IMR-90 (cell line): ENCODE data around the gene STKLD1. TPM values are rescaled to one million over a fixed set of nuclear protein-coding genes. Genes with fewer than 3 reads are reported as not detected.

Source experiments
- ATAC-seq: fragments of 200-7000 bp; cut with Tn5 transposase; 2 replicates; pipeline ENCODE4 v1.9.1; 2020; ENCODE audit warnings: low read depth, mild to moderate bottlenecking, moderate library complexity
- BruUV-seq: library from RNA; stranded (reverse); fragments of 400-500 nt; replicated peaks from 2 replicates; lab custom pipeline; 2021; lab: Mats Ljungman, UMichigan
- CTCF ChIA-PET: fragments of 300-600 bp; formaldehyde crosslinking; extraction: SDS; loops from one replicate; lab custom pipeline; 2021; ENCODE audit warnings: antibody characterized with exemption; lab: Yijun Ruan, JAX
- POLR2A ChIA-PET: fragments of 300-600 bp; sonication (Branson Sonifier 250); formaldehyde crosslinking; loops from one replicate; lab custom pipeline; 2022; ENCODE audit warnings: antibody characterized with exemption; ENCODE audit not compliant: unreplicated experiment; lab: Charles Lee
- DNase-seq: peaks from one replicate; pipeline ENCODE4 v3.0.0; 2013
- H2AFZ ChIP-seq: replicated peaks from 2 replicates; pipeline ENCODE3; 2013; ENCODE audit warnings: low read length, mild to moderate bottlenecking; ENCODE audit not compliant: poor library complexity
- H2AK5ac ChIP-seq: 2 replicates; pipeline ENCODE4 v1.6.1; 2013; ENCODE audit warnings: low read depth, low read length, inconsistent platforms
- H2AK9ac ChIP-seq: replicated peaks from 2 replicates; pipeline ENCODE3; 2013; ENCODE audit warnings: mild to moderate bottlenecking, low read depth, low read length, moderate library complexity; ENCODE audit not compliant: poor library complexity
- H2BK120ac ChIP-seq: 2 replicates; pipeline ENCODE4 v1.6.1; 2013; ENCODE audit warnings: low read depth, low read length, inconsistent platforms
- H2BK15ac ChIP-seq: 3 replicates; pipeline ENCODE4 v1.6.1; 2013; ENCODE audit warnings: low read depth, low read length, inconsistent platforms
- H2BK20ac ChIP-seq: 2 replicates; pipeline ENCODE4 v1.6.1; 2013; ENCODE audit warnings: low read depth, mild to moderate bottlenecking, inconsistent platforms, low read length, moderate library complexity
- H2BK5ac ChIP-seq: 2 replicates; pipeline ENCODE4 v1.6.1; 2013; ENCODE audit warnings: mild to moderate bottlenecking, low read depth, low read length, inconsistent platforms; ENCODE audit not compliant: poor library complexity, severe bottlenecking
- H3K14ac ChIP-seq: replicated peaks from 2 replicates; pipeline ENCODE4 v1.6.1; 2013; ENCODE audit warnings: low read depth, low read length, inconsistent platforms
- H3K18ac ChIP-seq: 2 replicates; pipeline ENCODE4 v1.6.1; 2013; ENCODE audit warnings: low read depth, low read length, control low read depth
- H3K23ac ChIP-seq: 2 replicates; pipeline ENCODE4 v1.6.1; 2013; ENCODE audit warnings: low read depth, low read length, inconsistent platforms
- H3K27ac ChIP-seq: 2 replicates; pipeline ENCODE4 v1.5.1; 2013; ENCODE audit warnings: mild to moderate bottlenecking, control low read depth, low read length; ENCODE audit not compliant: insufficient read depth
- H3K27me3 ChIP-seq: 2 replicates; pipeline ENCODE4 v1.6.1; 2013; ENCODE audit warnings: low read length; ENCODE audit not compliant: control insufficient read depth, insufficient read depth
- H3K36me3 ChIP-seq: 2 replicates; pipeline ENCODE4 v1.6.1; 2013; ENCODE audit warnings: low read length, mixed read lengths; ENCODE audit not compliant: control insufficient read depth, insufficient read depth
- H3K4ac ChIP-seq: 2 replicates; pipeline ENCODE4 v1.6.1; 2013; ENCODE audit warnings: low read depth, low read length, inconsistent platforms
- H3K4me1 ChIP-seq: 2 replicates; pipeline ENCODE4 v1.6.1; 2013; ENCODE audit warnings: low read length, mixed read lengths; ENCODE audit not compliant: control insufficient read depth, insufficient read depth
- H3K4me2 ChIP-seq: 2 replicates; pipeline ENCODE4 v1.6.1; 2013; ENCODE audit warnings: low read depth, mild to moderate bottlenecking, control low read depth, low read length, moderate library complexity
- H3K4me3 ChIP-seq: 2 replicates; pipeline ENCODE4 v1.5.1; 2013; ENCODE audit warnings: low read depth, mild to moderate bottlenecking, control low read depth, low read length, moderate library complexity; ENCODE audit not compliant: insufficient read depth
- H3K56ac ChIP-seq: 2 replicates; pipeline ENCODE4 v1.6.1; 2013; ENCODE audit warnings: low read length, inconsistent platforms; ENCODE audit not compliant: insufficient read depth; ENCODE audit errors: extremely low read depth
- H3K79me1 ChIP-seq, 2 experiments: 2 replicates each; pipeline ENCODE4 v1.6.1; 2013; ENCODE audit warnings: low read length in 2 of 2, inconsistent platforms in 1 of 2, low read depth in 1 of 2
- H3K9ac ChIP-seq: 2 replicates; pipeline ENCODE4 v1.6.1; 2013; ENCODE audit warnings: low read depth, low read length, control low read depth
- H3K9me1 ChIP-seq: 2 replicates; pipeline ENCODE4 v1.6.1; 2013; ENCODE audit warnings: low read length, inconsistent platforms; ENCODE audit not compliant: insufficient read depth
- H3K9me3 ChIP-seq: 2 replicates; pipeline ENCODE4 v1.6.1; 2013; ENCODE audit warnings: low read length; ENCODE audit not compliant: control insufficient read depth, insufficient read depth
- H4K20me1 ChIP-seq: 2 replicates; pipeline ENCODE4 v1.6.1; 2013; ENCODE audit warnings: low read length, inconsistent platforms; ENCODE audit not compliant: insufficient read depth
- H4K5ac ChIP-seq: 2 replicates; pipeline ENCODE4 v1.6.1; 2013; ENCODE audit warnings: mild to moderate bottlenecking, low read depth, low read length, control low read depth
- H4K8ac ChIP-seq, 2 experiments: 2 replicates each; pipeline ENCODE4 v1.6.1; 2013; ENCODE audit warnings: low read depth in 2 of 2, low read length in 2 of 2, control low read depth in 1 of 2, inconsistent platforms in 1 of 2
- H4K91ac ChIP-seq: 2 replicates; pipeline ENCODE4 v1.6.1; 2013; ENCODE audit warnings: low read depth, low read length, inconsistent platforms; ENCODE audit not compliant: insufficient read depth
- BHLHE40 ChIP-seq: fragments of 150-350 bp; IDR thresholded peaks from 2 replicates; pipeline ENCODE4 v1.6.1; 2016; ENCODE audit warnings: mild to moderate bottlenecking, low read depth, low read length
- CHD1 ChIP-seq: IDR thresholded peaks from 2 replicates; pipeline ENCODE4 v1.6.1; 2012; ENCODE audit warnings: low read depth, low read length, improper control_type of control experiment
- MAFK ChIP-seq: IDR thresholded peaks from 2 replicates; pipeline ENCODE4 v1.6.1; 2012; ENCODE audit warnings: low read depth, low read length, improper control_type of control experiment
- MAZ ChIP-seq: IDR thresholded peaks from 2 replicates; pipeline ENCODE4 v1.6.1; 2012; ENCODE audit warnings: low read depth, mild to moderate bottlenecking, low read length, improper control_type of control experiment, moderate library complexity, borderline replicate concordance
- MXI1 ChIP-seq: IDR thresholded peaks from 2 replicates; pipeline ENCODE4 v1.6.1; 2012; ENCODE audit warnings: low read depth, mild to moderate bottlenecking, low read length, moderate library complexity, borderline replicate concordance
- NFE2L2 ChIP-seq: fragments of 150-350 bp; IDR thresholded peaks from 2 replicates; pipeline ENCODE4 v1.6.1; 2016; ENCODE audit warnings: low read depth, mild to moderate bottlenecking, low read length
- RAD21 ChIP-seq: IDR thresholded peaks from 2 replicates; pipeline ENCODE4 v1.6.1; 2012; ENCODE audit warnings: low read length, improper control_type of control experiment
- RCOR1 ChIP-seq: IDR thresholded peaks from 2 replicates; pipeline ENCODE4 v1.6.1; 2012; ENCODE audit warnings: mild to moderate bottlenecking, low read length, improper control_type of control experiment; ENCODE audit not compliant: insufficient replicate concordance
- RFX5 ChIP-seq: IDR thresholded peaks from 2 replicates; pipeline ENCODE4 v1.8.0; 2012; ENCODE audit warnings: low read depth, mild to moderate bottlenecking, low read length, moderate library complexity
- WGBS, 2 experiments: methylation state at CpG; one replicate each; pipeline versions ENCODE4 v1.1.5 to v1.1.7; 2013; ENCODE audit warnings: missing lambda C conversion rate in 2 of 2; ENCODE audit not compliant: insufficient read length in 1 of 2; ENCODE audit errors: extremely low coverage in 2 of 2; 5-methylcytosine and 5-hydroxymethylcytosine counted together
- dilution Hi-C: fragments of 300-500 bp; cut with HindIII; formaldehyde crosslinking; loops from one replicate; pipeline ENCODE4 v1.14.3; 2018; ENCODE audit warnings: low sequenced_read_pairs; ENCODE audit not compliant: unreplicated experiment
- in situ Hi-C: fragments of 300-500 bp; cut with MboI; formaldehyde crosslinking; loops from 3 replicates; pipeline ENCODE4 v1.14.3; 2019; ENCODE audit warnings: low sequenced_read_pairs, inconsistent platforms, mixed read lengths
- intact Hi-C: fragments of 100-400 bp; cut with micrococcal nuclease; formaldehyde crosslinking; loops from 2 replicates; pipeline ENCODE4 v1.10.0; 2022
- polyA plus RNA-seq, 3 experiments: library from polyadenylated mRNA; depleted of rRNA; stranded (reverse); fragments of >200 nt; gene quantifications; 2 replicates each; pipeline ENCODE4 v1.2.3, GENCODE V29; 2012; ENCODE audit warnings: low replicate concordance in 1 of 3
- total RNA-seq: library from RNA; depleted of rRNA; stranded (reverse); fragments of >200 nt; gene quantifications from 2 replicates; pipeline ENCODE4 v1.2.3, GENCODE V29; 2012
- TF ChIP-seq, protein P1 (sequence below): conservative IDR thresholded peaks from 2 replicates; pipeline ENCODE4 v1.5.1; 2012; ENCODE audit warnings: mild to moderate bottlenecking, low read depth, low read length, improper control_type of control experiment
- TF ChIP-seq, protein P2 (sequence below): fragments of 150-350 bp; IDR thresholded peaks from 2 replicates; pipeline ENCODE4 v1.6.1; 2017; ENCODE audit warnings: mild to moderate bottlenecking, antibody characterized with exemption, low read length, low read depth

Gene STKLD1
- total and polyA plus RNA-seq, 2 of the 4 experiments (the other 2 are of a cell fraction): 0.54 to 0.65 TPM

DNA sequence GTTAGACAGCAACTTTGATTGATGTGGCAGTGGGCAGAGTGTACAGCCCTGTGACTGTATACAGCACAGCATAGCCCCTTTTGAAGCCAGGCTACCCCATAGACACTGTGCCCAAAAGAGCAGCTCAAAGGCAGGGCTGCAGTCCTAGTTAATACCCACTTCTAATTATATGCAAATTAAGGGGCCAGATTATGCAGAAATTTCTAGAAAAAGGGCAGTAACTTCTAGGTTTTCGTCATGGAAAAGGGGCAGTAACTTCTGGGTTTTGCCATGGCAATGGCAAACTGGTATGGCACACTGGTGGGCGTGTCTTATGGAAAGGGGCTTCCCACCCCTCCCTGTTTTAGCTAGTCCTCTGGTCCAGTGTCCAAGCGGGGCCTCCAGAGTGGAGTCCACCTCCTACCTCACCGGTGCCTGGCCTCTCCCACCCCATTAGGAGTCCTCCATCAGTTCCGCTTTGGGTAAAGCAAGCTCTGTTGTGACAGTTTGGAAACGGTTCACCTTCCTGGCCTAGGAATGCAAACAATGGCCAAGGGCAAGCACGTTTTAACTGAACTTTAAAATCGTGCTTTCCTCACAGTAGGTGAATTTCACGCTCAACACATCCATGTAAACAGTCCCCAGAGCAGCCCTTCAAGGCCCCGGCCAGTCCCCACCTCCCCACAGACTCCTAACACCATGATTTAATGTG is 51.6 kb downstream of the STKLD1 start:
- H2AK9ac ChIP-seq: no peak overlapping the region
- H3K27me3 ChIP-seq: peaks cover 15% of the 10 kb centered on the region
- POLR2A ChIA-PET: no interaction called here
- H3K23ac ChIP-seq: no peak overlapping the region
- no peak overlapping the region for H3K56ac ChIP-seq
- H3K36me3 ChIP-seq: peaks cover 4% of the 10 kb centered on the region; the same call in 1 of the 2 replicates
- no peak overlapping the region for H3K4ac ChIP-seq
- no peak overlapping the region for H3K4me2 ChIP-seq
- 63% methylated on average over 2 of the region's 10 CpGs; no CpG with 5 or more reads in 1 of the 2 experiments for WGBS, 2 experiments
- in situ Hi-C loops (no loop called here), dilution Hi-C loops (no loop called here), intact Hi-C loops (no loop called here)
- no peak overlapping the region for H2AFZ ChIP-seq
- H3K79me1 ChIP-seq: no peaks in the 10 kb centered on the region
- H4K20me1 ChIP-seq: peaks cover 8% of the 10 kb centered on the region; the same call in 1 of the 2 replicates
- peaks cover 11% of the 10 kb centered on the region for H3K9me1 ChIP-seq
- H3K14ac ChIP-seq: no peak overlapping the region
- no peak overlapping the region for H4K8ac ChIP-seq
- CTCF ChIA-PET: no interaction called here
- no peak overlapping the region for H2BK20ac ChIP-seq
- BruUV-seq: no TSS peak
- H3K9me3 ChIP-seq: no peaks in the 10 kb centered on the region
- H2BK5ac ChIP-seq: no peak overlapping the region
- DNase-seq: no peak
- H3K27ac ChIP-seq: no peak overlapping the region
- H3K18ac ChIP-seq: no peak overlapping the region
- ATAC-seq: no peak
- no peak overlapping the region for H2BK120ac ChIP-seq
- TF ChIP-seq MAZ: no peak
- no peak for TF ChIP-seq MAFK
- TF ChIP-seq, protein P1, sequence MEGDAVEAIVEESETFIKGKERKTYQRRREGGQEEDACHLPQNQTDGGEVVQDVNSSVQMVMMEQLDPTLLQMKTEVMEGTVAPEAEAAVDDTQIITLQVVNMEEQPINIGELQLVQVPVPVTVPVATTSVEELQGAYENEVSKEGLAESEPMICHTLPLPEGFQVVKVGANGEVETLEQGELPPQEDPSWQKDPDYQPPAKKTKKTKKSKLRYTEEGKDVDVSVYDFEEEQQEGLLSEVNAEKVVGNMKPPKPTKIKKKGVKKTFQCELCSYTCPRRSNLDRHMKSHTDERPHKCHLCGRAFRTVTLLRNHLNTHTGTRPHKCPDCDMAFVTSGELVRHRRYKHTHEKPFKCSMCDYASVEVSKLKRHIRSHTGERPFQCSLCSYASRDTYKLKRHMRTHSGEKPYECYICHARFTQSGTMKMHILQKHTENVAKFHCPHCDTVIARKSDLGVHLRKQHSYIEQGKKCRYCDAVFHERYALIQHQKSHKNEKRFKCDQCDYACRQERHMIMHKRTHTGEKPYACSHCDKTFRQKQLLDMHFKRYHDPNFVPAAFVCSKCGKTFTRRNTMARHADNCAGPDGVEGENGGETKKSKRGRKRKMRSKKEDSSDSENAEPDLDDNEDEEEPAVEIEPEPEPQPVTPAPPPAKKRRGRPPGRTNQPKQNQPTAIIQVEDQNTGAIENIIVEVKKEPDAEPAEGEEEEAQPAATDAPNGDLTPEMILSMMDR: no peak
- TF ChIP-seq NFE2L2: no peak
- no peak for TF ChIP-seq RFX5
- TF ChIP-seq BHLHE40: no peak
- no peak for TF ChIP-seq RAD21
- no peak for TF ChIP-seq MXI1
- TF ChIP-seq CHD1: no peak
- TF ChIP-seq, protein P2, sequence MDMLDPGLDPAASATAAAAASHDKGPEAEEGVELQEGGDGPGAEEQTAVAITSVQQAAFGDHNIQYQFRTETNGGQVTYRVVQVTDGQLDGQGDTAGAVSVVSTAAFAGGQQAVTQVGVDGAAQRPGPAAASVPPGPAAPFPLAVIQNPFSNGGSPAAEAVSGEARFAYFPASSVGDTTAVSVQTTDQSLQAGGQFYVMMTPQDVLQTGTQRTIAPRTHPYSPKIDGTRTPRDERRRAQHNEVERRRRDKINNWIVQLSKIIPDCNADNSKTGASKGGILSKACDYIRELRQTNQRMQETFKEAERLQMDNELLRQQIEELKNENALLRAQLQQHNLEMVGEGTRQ: no peak
- no peak for TF ChIP-seq RCOR1
- H3K4me3 ChIP-seq: no peak overlapping the region
- H2BK15ac ChIP-seq: no peak overlapping the region
- peaks cover 6% of the 10 kb centered on the region; the same call in 1 of the 2 replicates for H3K4me1 ChIP-seq
- H3K9ac ChIP-seq: no peak overlapping the region
- H4K5ac ChIP-seq: no peak overlapping the region
- H2AK5ac ChIP-seq: no peak overlapping the region
- no peak overlapping the region for H4K91ac ChIP-seq
